Stimulated activated naive CD4-positive, alpha-beta T cell treated with Interleukin-2 at 50 U/mL for 16 hours (primary cell): ENCODE results near the gene PIK3CA.
"Not testable (repeated sequence)": the region's sequence is repeated elsewhere in the genome, so short reads cannot be mapped to it uniquely, and the experiment has no call there.

Experiments
- DNase-seq: peaks from one replicate; lab custom pipeline; 2025; lab: John Stamatoyannopoulos, UW

PIK3CA gene

DNA sequence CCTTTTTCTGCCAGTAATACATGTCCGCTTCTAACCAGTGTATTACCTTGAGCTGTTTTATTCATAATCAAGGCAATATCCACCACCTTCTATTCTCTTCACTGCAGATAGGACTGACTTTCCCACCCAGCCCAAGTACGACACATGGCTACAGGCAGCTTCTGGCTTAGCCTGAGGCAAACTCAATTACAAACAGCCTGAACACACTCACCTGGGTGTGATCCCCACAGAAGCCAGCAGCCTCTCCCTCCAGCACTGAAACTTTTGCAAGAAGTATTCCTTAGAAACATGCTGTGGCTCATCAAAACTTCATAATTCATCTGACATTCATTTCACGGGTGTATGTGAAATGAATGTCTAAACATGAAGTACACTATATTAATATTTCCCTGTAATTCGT lies 116.3 kb downstream of the PIK3CA start:
- no peak for DNase-seq

DNA sequence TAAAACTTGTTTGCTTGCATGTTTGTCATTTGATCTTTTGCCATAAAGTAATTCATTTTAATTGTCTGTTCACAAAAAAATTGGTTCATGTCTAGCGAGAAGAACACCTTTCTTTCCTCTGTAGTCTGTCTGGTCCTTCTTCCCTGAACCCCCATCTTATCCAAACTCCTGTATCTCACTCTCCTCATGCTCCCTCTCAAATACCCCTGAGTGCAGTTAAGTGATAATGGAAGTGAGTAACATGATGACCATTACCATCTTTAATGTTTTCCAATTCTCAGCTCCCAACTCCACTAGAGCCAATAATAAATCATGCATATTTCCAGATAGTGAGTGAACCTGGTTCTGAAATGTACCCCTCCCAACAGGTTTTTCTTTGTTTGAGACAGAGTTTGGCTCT lies 116.9 kb downstream of the PIK3CA start:
- DNase-seq = no peak

DNA sequence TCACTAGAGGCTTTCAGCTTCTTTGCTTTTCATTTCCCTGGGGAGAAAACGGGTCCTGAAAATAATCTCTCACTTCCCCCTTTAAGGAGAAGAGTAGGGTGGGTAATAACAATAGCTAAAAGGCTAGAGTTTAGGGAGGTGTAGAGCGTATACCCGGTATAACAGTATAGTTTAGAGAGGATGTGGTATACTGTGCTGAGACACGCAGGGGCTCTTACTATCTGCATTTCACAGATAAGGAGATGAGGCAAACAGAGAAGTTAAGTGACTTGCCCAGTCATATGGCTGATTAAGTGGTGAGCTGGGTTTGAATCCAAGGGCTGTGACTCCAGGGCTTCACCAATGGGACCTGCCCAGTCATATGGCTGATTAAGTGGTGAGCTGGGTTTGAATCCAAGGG lies 117.7 kb downstream of the PIK3CA start:
- no peak for DNase-seq

DNA sequence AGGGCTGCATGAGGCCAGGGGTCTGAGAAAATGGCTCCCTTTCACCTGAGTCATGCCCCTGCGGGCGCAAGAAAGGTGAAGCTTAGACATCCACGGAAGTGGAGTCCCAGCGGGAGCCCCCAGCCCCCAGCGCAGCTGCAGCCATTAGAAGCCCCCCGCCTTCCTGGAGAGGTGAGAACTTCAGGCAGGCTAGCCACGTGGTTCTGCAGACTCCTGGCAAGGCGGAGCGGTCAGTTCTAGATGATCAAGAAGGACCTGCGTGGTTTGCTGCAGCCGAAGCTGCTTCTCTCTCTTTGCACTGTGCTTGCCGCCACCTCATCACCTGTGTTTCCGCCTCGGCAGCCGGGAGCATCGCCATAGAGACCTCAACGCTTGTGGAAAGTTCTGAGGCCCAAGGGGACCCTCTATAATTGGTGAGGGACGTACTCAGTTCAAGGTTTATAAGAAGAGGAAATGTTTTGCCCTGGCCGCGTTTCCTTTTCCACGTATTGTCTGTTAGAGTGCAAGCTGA lies 118.6 kb downstream of the PIK3CA start:
- DNase-seq = no peak

DNA sequence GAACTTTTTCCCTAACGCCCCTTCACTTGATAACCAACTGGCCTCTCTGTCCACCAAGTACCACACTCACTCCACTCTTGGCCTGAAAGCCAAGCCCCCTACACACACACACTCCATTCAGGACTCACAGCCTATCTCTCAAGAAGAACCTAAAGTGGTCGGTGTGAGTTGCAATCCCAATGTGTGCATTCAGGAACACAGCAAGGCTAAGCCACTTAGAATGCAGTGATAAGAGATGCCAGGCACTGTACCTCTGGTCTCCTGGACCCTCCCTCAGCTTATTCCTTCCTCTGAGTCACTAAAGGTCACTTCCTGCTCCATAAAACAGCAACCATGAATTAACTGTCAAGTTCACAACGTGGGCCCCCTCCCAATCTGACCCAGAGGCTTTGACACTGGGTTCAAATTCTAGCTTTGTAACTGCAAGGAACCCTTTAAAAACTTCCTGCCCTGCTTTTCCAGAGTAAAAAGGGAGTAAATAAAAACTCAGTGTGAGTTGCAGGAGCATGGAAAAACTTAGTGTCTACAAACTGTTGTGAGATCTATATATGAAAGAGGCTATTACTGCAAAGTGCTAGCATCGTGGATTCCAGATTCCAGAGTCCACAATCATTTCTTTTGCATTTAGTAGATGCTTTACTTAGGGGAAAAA lies 120.4 kb downstream of the PIK3CA start:
- no peak for DNase-seq

DNA sequence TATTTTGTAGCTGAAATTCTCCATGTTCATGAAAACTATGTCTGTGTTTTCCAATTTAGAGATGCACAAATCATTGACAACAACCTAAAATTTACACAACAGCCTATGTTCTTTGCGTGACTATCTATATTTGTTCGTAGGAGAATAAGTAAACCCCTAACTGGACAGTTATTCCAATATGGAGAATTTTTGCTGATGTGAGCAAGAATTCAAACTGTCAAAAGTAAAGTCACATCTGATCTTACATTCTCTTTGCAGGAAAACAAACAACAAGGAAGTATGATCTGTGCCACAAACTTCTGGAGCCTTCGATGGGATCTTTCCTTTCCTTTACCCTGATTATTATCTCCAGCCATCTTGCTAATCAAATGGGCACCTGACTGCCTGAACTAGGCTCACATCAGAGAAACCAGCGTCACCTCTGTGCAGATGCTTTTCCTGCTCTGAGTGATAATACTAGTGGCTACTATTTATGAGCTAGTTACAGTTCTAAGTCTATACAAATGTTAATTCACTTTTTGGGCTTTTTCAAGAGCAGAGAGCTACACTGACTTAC lies 121.1 kb downstream of the PIK3CA start:
- no peak for DNase-seq

DNA sequence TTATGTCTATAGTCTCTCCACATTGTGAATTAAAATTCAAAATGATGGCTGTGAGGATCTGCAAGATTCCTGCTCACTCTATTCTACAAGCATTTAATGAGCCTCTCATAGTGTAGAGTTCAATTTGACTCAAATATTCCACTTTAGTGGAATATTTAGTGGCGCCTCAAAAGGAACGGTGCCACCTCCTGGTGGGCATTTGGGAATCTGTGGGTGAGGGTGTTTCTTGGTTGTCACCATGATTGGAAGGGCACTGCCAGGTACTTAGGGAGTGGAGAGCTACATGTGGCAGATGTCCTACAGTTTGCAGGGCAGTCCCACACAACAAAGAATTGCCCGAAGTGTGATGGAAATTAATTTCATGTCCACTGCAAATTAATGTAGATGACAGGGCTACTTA lies 124.2 kb downstream of the PIK3CA start:
- no peak for DNase-seq

DNA sequence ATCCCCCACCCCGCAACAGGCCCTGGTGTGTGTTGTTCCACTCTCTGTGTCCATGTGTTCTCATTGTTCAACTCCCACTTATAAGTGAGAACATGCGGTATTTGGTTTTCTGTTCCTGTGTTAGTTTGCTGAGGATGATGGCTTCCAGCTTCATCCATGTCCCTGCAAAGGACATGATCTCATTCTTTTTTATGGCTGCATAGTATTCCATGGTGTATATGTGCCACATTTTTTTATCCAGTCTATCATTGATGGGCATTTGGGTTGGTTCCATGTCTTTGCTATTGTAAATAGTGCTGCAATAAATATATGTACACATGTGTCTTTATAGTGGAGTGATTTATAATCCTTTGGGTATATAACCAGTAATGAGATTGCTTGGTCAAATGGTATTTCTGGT lies 126.3 kb downstream of the PIK3CA start:
- DNase-seq = not testable (repeated sequence)

DNA sequence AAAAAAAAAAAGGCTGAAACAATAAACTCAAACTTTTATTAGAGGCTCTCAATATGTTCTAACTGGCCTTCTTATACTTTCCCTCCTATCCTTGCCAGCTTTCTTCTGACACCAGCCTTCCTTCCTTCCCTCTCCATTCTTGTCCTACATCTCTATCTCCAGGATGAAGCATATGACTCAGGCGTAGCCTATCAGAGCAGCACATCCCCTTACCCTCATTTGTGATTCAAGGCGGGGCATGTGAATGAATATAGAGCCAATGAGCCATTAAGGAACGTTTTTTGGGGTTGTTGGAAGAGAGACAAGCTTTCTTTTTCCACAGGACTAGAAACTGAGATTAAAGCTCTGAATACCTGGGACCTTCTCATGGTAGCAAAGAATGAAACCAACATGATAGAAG lies 127.8 kb downstream of the PIK3CA start:
- no peak for DNase-seq

DNA sequence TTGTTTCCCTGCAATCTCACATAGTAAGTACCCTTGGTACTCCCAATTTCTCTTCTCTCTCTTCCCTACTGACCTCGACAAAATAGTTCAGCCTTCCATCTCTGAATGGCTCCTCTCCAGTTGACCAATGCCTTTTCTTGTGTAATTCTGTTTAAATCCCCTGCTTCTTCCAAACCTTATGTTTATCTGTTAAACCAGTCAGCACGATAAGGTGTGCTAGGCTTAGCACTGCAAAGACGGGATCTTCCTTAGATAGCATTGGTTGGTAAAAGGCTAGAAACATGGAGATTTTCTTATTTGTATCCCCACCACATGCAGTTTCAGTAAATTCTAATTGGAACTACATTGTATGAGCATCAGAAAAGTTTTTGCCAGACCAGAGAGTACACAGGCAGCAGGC lies 128.6 kb downstream of the PIK3CA start:
- no peak for DNase-seq

DNA sequence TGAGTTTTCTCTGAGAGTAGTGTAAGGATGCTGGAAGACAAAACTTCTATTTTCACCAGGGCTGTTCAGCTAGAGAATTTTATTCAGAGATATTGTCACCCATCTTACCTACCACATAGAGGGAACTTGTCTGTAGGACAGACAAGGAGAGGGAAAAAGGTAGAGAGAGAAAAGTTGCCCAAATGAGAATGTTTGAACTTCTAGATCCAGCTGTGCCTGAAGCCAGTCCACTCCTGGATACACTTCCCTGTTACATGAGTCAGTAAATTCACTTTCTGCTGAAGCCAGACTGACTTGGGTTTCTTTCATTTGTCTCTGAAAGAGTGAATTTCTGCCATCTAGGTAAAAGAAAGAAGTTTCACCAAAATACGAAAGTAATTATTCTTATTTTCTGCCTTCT lies 130.0 kb downstream of the PIK3CA start:
- DNase-seq = no peak

DNA sequence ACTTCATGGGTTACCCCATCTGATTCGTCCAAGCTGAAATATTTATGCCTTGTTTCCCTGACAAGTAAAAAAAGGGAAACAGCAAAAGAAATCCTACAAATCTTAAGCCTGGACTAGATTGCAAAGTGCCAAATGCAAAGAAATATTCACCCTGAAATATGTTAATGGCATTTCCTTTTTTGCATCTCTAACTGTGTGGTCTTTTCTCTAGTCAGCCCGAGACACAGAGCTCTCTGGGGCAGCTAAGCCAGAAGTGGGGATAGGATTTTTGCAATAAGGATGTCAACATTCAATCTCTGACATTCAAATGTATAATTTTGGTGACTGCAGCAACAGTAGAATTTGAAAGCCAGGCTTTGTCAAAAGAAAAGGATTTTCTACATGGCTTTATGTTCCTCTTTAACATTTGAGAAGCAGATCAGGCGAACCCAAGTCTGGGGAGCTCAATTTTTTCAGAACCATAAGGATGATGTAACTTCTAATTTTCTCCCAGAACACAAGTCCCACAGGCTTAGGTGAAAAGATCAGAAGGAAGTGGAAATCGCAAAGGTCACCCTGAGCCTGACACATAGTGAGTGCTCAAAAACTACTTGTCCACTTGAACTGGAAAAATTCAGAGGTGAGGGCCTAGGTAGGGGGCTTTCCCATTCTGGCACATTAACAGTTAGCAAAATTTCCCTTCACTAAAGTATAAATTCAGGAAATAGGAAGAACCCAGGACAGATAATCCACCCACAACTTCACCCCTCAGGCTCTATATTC lies 131.0 kb downstream of the PIK3CA start:
- no peak for DNase-seq

DNA sequence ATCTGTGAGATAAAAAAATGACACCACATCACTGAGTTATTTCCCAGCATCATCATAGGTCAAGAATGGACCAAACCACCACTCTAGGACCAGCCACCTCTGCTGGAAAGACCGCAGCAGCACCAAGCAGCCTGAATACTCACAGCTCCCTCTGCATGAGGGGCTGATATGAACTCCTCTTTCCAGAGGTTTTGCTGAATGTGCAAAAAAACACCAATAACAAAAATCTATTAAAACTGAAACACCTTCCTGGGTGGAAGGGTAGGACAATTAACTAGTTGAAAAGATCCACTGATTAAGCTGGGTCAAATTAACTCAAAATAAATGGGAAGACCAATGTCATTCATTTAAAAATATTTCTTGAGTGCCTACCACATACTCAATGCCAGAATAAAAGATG lies 131.7 kb downstream of the PIK3CA start:
- no peak for DNase-seq

DNA sequence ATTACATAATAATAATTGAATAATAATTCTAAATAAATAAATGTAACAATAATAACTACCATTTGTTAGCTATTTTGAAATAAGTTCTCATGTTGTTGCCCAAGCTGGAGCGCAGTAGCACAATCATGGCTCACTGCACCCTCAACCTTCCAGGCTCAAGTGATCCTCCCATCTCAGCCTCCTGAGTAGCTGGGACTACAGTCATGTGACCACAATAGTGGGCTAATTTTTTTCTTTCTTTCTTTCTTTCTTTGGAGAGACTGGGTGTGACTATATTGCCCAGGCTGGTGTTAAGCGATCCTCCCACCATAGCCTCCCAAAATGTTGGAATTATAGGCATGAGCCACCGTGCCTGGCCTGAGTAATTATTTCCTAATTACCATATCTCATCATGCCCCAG lies 133.7 kb downstream of the PIK3CA start:
- no peak for DNase-seq

DNA sequence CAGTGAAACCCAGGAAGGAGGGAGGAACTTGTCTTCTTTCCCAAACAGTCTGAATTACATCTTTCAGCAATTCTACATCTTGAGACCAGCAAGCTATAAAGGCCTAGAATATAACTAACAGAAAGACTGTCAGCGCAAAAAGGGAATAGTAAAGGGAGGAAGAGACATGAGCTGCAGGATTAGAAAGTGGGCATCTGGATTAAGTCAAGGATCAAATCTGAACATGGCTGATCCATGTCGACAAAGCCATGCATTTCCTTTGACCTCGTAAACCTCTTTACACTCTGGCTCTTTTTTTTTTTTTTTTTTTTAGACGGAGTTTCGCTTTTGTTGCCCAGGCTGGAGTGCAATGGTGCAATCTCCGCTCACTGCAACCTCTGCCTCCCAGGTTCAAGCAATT lies 138.2 kb downstream of the PIK3CA start:
- no peak for DNase-seq

DNA sequence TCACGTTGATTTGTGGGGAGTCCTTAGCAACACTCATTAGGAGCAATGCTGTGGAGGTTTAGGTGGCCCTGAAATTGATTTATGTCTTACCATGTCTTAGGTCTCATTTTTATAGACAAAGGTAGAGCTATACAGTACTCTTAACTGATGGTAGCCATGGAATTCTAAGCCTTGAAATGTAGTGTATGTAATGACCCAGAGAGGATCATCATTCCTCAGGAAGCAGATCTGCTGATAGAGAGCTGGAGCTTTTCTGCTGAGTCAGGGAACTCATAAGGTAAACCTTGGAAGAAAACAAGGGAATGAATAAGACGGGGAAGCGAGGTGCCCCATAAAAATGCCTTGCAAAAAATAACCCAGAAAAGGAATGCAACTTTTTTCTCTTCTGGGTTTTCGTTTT lies 140.7 kb downstream of the PIK3CA start:
- DNase-seq = no peak

DNA sequence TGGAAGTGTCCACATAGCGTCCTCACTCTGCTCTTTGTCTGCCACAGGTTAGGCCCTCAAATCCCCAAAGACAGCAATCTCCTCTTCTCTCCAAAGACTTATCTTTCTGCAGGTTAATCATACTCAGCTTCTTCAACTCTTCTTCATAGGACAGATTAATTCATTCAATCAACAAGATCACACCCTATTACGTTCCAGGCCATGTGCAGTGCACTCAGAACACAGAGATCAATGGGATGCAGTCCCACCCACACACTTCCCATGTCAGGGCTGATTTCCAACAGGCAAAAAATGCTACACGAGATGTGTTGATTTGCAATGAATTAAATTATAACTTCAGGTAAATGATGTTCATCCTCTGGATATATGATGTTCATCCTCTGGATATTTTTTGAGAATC lies 141.1 kb downstream of the PIK3CA start:
- no peak for DNase-seq
